ENCODE measurements around the gene NR5A1. TPM values are rescaled to one million over a fixed set of nuclear protein-coding genes. Genes with fewer than 3 reads are reported as not detected.

The NR5A1 gene
- total RNA-seq, 1 donor from 2014 or later = 1.2 TPM

DNA sequence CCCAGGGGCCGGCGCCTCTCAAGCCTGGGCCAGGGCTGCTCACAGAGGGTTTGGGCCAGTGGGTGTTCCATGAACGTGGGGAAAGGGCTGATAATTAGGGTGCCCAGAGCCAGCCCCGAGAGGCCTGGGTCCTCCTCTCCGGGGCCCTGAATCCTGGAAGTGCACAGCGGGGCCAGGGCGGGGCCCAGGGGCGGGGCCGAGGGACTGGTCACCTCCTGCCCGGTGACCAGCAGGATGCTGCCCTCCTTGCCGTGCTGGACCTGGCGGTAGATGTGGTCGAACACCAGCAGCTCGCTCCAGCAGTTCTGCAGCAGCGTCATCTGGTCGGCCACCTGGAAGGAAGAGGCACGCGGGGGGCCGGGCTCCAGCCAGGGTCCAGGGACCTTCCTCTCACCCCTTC lies 14.4 kb downstream of the NR5A1 start:
- no peak for DNase-seq (ENCODE audit: low spot score)
- no peak overlapping the region for H3K4me3 Mint-ChIP-seq (ENCODE audit: unreplicated experiment)
- H3K36me3 Mint-ChIP-seq (ENCODE audit: low read depth, unreplicated experiment) = peaks cover 3% of the 10 kb centered on the region
- no peaks in the 10 kb centered on the region for H3K9me3 Mint-ChIP-seq (ENCODE audit: unreplicated experiment)
- peaks cover 8% of the 10 kb centered on the region for H3K4me1 Mint-ChIP-seq (ENCODE audit: unreplicated experiment)
- H3K27me3 Mint-ChIP-seq (ENCODE audit: unreplicated experiment) = peaks cover 7% of the 10 kb centered on the region
- no peak for TF ChIP-seq CTCF (IDR thresholded peaks at IDR 0.05; ENCODE audit: unreplicated experiment)
- H3K27ac Mint-ChIP-seq (ENCODE audit: unreplicated experiment) = no peak overlapping the region

- Mint-ChIP-seq H3K36me3 (ENCODE audit: low read depth, unreplicated experiment) (peaks cover 3% of the 10 kb centered on the region), H3K9me3 (ENCODE audit: unreplicated experiment) (no peaks in the 10 kb centered on the region), H3K27me3 (ENCODE audit: unreplicated experiment) (peaks cover 6% of the 10 kb centered on the region), H3K4me3 (ENCODE audit: unreplicated experiment) (no peak overlapping the region), H3K27ac (ENCODE audit: unreplicated experiment) (no peak overlapping the region), H3K4me1 (ENCODE audit: unreplicated experiment) (peaks cover 6% of the 10 kb centered on the region)
- no peak for DNase-seq (ENCODE audit: low spot score)
- no peak for TF ChIP-seq CTCF (IDR thresholded peaks at IDR 0.05; ENCODE audit: unreplicated experiment)
Observed at GRCh38 chr9:124491049-124491975, 15.9 kb downstream of the NR5A1 start.

GRCh38 chr9:124490004-124490403 lies 17.2 kb downstream of the NR5A1 start:
- no peak for DNase-seq (ENCODE audit: low spot score)
- Mint-ChIP-seq H3K27ac (ENCODE audit: unreplicated experiment) (no peak overlapping the region), H3K4me3 (ENCODE audit: unreplicated experiment) (no peak overlapping the region), H3K27me3 (ENCODE audit: unreplicated experiment) (peaks cover 8% of the 10 kb centered on the region), H3K36me3 (ENCODE audit: low read depth, unreplicated experiment) (peaks cover 3% of the 10 kb centered on the region), H3K9me3 (ENCODE audit: unreplicated experiment) (no peaks in the 10 kb centered on the region), H3K4me1 (ENCODE audit: unreplicated experiment) (no peaks in the 10 kb centered on the region)
- TF ChIP-seq CTCF (IDR thresholded peaks at IDR 0.05; ENCODE audit: unreplicated experiment) = no peak

GRCh38 chr9:124489222-124489621 lies 18.0 kb downstream of the NR5A1 start:
- H3K27ac Mint-ChIP-seq (ENCODE audit: unreplicated experiment) = no peak overlapping the region
- peaks cover 3% of the 10 kb centered on the region for H3K36me3 Mint-ChIP-seq (ENCODE audit: low read depth, unreplicated experiment)
- no peaks in the 10 kb centered on the region for H3K9me3 Mint-ChIP-seq (ENCODE audit: unreplicated experiment)
- H3K27me3 Mint-ChIP-seq (ENCODE audit: unreplicated experiment) = peaks cover 8% of the 10 kb centered on the region
- no peak overlapping the region for H3K4me3 Mint-ChIP-seq (ENCODE audit: unreplicated experiment)
- TF ChIP-seq CTCF (IDR thresholded peaks at IDR 0.05; ENCODE audit: unreplicated experiment) = no peak
- DNase-seq (ENCODE audit: low spot score) = no peak
- no peaks in the 10 kb centered on the region for H3K4me1 Mint-ChIP-seq (ENCODE audit: unreplicated experiment)

DNA sequence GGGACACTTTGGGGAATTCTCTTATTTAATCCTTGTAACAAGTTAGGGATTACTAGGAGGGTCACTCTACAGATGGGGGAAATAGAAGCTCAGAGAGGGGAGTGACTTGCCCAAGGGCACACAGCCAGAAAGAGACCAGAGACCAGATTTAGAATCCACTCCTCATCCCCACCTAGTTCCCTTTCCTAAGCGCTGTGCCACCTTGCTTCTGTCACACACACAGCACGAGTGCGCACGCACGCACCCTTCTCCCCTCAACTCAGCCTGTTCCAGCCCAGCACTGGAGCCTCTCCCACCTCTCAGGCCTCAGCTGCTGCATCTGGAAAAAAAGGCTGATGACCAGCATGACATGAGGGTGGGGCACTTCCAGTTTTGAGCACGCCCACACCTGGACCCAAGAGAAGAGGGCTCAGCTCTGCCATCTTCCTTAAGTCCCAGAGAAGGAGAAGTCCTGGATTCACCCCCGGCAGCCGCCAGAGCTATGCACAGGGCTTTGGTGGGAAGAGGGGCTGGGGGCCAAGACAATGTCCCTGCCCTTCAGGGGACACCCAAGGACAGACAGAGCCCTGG lies 18.5 kb downstream of the NR5A1 start:
- no peaks in the 10 kb centered on the region for H3K9me3 Mint-ChIP-seq (ENCODE audit: unreplicated experiment)
- H3K36me3 Mint-ChIP-seq (ENCODE audit: low read depth, unreplicated experiment) = peaks cover 3% of the 10 kb centered on the region
- no peak overlapping the region for H3K4me3 Mint-ChIP-seq (ENCODE audit: unreplicated experiment)
- peaks cover 9% of the 10 kb centered on the region for H3K27me3 Mint-ChIP-seq (ENCODE audit: unreplicated experiment)
- no peak overlapping the region for H3K27ac Mint-ChIP-seq (ENCODE audit: unreplicated experiment)
- no peaks in the 10 kb centered on the region for H3K4me1 Mint-ChIP-seq (ENCODE audit: unreplicated experiment)
- no peak for DNase-seq (ENCODE audit: low spot score)
- no peak for TF ChIP-seq CTCF (IDR thresholded peaks at IDR 0.05; ENCODE audit: unreplicated experiment)

Data from endothelial cell (in vitro differentiated cells).